Lung (tissue), 16 donors: Measurements from ENCODE around the gene SLC7A11. TPM values are rescaled to one million over a fixed set of nuclear protein-coding genes. Genes with fewer than 3 reads are reported as not detected.

Source experiments
- ATAC-seq: fragments of 200-7000 bp; cut with Tn5 transposase; one replicate; pipeline ENCODE4 v1.9.1; 2020; ENCODE audit warnings: moderate number of reproducible peaks; ENCODE audit not compliant: insufficient read depth, low FRiP score
- DNase-seq, 3 donors: peaks; one replicate each; pipeline ENCODE4 v3.0.0-alpha.2; 2013 to 2017
- H3K27ac ChIP-seq, 2 donors: one replicate each; pipeline ENCODE4 v1.5.1; 2013; ENCODE audit warnings: mild to moderate bottlenecking in 2 of 2, moderate library complexity in 2 of 2, control low read depth in 1 of 2, inconsistent platforms in 1 of 2, low read depth in 1 of 2, low read length in 1 of 2
- H3K27me3 ChIP-seq, 3 donors: one replicate each; pipeline ENCODE4 v1.5.1; 2013; ENCODE audit warnings: low read length in 2 of 3; ENCODE audit not compliant: control insufficient read depth in 3 of 3, insufficient read depth in 3 of 3
- H3K36me3 ChIP-seq, 4 donors: one replicate each; pipeline ENCODE4 v1.5.1; 2013; ENCODE audit warnings: low read length in 4 of 4, mild to moderate bottlenecking in 1 of 4, moderate library complexity in 1 of 4; ENCODE audit not compliant: control insufficient read depth in 4 of 4, insufficient read depth in 4 of 4
- H3K4me1 ChIP-seq, 5 donors: one replicate each; pipeline ENCODE4 v1.5.1; 2013; ENCODE audit warnings: low read length in 5 of 5, mild to moderate bottlenecking in 2 of 5, moderate library complexity in 1 of 5; ENCODE audit not compliant: control insufficient read depth in 5 of 5, insufficient read depth in 5 of 5
- H3K4me3 ChIP-seq: one replicate; pipeline ENCODE4 v1.5.1; 2013; ENCODE audit warnings: mild to moderate bottlenecking, control low read depth, moderate library complexity
- H3K9ac ChIP-seq, 2 donors: one replicate each; pipeline ENCODE4 v1.5.1; 2013; ENCODE audit warnings: low read length in 2 of 2, control low read depth in 1 of 2; ENCODE audit not compliant: insufficient read depth in 1 of 2
- H3K9me3 ChIP-seq, 4 donors: one replicate each; pipeline ENCODE4 v1.5.1; 2013; ENCODE audit warnings: low read length in 3 of 4, mild to moderate bottlenecking in 1 of 4, moderate library complexity in 1 of 4; ENCODE audit not compliant: control insufficient read depth in 4 of 4, insufficient read depth in 3 of 4
- CTCF ChIP-seq: IDR thresholded peaks from 2 replicates; pipeline ENCODE4 v1.5.1; 2012; ENCODE audit warnings: mild to moderate bottlenecking; ENCODE audit errors: control extremely low read depth, extremely low read depth
- WGBS, 2 donors: extraction: QIAGEN DNeasy Blood & Tissue Kit; methylation state at CpG; one replicate each; pipeline ENCODE4 v1.1.7; 2013; 5-methylcytosine and 5-hydroxymethylcytosine counted together
- long read RNA-seq, 5 donors: transcript quantifications; one replicate each; lab custom pipeline, GENCODE V29; 2026
- polyA plus RNA-seq, 2 donors: library from polyadenylated mRNA; stranded (reverse); fragments of 200-250 nt; gene quantifications; one replicate each; pipeline ENCODE4 v1.2.1, GENCODE V29; 2013
- total RNA-seq, 2 donors: library from RNA; depleted of rRNA in 1 of 2; stranded (reverse); fragments of >200 nt in 1 of 2; gene quantifications; one replicate each; pipeline ENCODE4 v1.2.1, GENCODE V29; 2014 to 2021
- donor health status: control.
- donor health status: control.
- donor health status: Bipolar disorder and iron deficiency.
- donor health status: healthy.
- donor health status: DM: yes; HTN: yes; CAD: no.

Gene SLC7A11
- total RNA-seq (1 to 10 TPM; 3.9 to 6.7 TPM), polyA plus RNA-seq (1 to 10 TPM; 2.0 TPM)
- long read RNA-seq, donor 1, result 0 reads
- long read RNA-seq, donor 2, result 0 reads
- long read RNA-seq, donor 3, result 0 reads
- long read RNA-seq, donor 4, result 0 reads
- long read RNA-seq, donor 5, result 0 reads

DNA sequence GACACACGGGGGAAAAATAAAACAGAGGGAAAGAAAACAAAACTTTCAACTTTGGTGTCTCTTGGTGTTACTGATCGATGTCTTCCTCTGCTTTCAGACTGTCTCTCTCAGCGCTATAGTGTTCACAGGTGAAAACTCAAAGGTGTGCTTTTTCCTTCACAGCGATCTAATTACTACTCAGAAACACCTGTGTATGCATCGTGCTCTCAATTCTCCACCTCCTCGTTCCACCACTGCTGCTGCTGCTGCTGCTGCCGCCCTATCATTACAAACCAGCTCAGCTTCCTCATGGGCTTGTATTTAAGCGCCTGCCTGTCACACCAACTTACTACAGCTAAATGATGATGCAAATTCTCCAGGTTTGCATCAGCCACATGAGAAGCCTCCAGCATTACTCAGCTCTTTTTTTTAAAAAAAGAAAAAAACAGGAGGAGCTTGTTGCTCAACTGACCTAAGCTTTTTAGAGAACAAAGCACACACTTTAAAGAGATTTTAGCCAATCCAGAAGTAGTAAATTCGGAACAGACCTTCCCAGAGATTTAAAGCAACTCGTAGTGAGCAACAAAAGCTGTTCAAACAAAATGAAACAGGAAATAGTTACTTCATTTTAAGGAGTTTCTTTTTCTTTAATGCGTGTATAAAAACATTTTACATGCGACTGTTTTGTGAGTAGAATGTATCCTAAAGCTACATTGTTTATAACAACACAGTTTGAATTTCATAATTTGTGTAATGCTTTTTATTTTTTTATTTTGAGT, at the start of gene SLC7A11:
TSS of gene SLC7A11 (minus strand) at position 274 of the 758 bp plus-strand sequence. CDS start 280 bp downstream, outside the sequence.
- ATAC-seq (peak; percentile 92), DNase-seq (peak; percentile 60 to 85 (median 82))
- peaks cover 0 to 4% (median 0%) of the 10 kb centered on the region in 5 donors for H3K4me1 ChIP-seq
- WGBS, 2 donors, result 12% methylated on average over 12 of the region's 12 CpGs
- H3K4me3 ChIP-seq, result peak within 1 kb of the TSS; percentile 21
- H3K36me3 ChIP-seq, result no peaks in the 10 kb centered on the region
- H3K9me3 ChIP-seq, result no peaks in the 10 kb centered on the region
- no peaks in the 10 kb centered on the region for H3K27me3 ChIP-seq
- TF ChIP-seq CTCF, result no peak
- peak within 1 kb of the TSS in 1 of 2 donors; percentile 82 for H3K9ac ChIP-seq
- H3K27ac ChIP-seq, result peak within 1 kb of the TSS in 1 of 2 donors; percentile 48

DNA sequence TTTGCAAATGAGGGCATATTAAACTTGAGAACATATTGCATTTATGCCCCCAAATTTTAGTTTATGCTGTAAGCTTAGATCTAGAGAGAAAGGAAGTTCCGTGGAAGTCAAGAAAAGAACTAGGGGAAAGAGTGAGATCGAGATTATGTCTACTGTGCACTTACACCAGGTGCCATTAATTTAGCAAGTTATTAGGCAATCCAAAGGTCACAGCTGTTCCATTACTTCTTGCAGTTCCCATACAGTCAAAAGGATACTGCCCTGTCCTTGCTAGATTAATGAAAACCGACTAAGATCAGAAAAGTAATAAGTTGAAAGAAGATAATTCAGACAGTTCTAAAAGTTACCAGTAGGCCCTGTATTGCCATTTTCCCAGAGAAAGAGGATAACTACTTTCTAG, 49.3 kb upstream of the SLC7A11 start:
- no peak overlapping the region for H3K9ac ChIP-seq
- no peaks in the 10 kb centered on the region for H3K9me3 ChIP-seq
- DNase-seq, result no peak
- 85 to 92% methylated on average over 3 of the region's 3 CpGs for WGBS, 2 donors
- no peak for TF ChIP-seq CTCF
- no peaks in the 10 kb centered on the region for H3K36me3 ChIP-seq
- no peak for ATAC-seq
- no peaks in the 10 kb centered on the region for H3K27me3 ChIP-seq
- no peak overlapping the region for H3K27ac ChIP-seq
- no peaks in the 10 kb centered on the region for H3K4me1 ChIP-seq
- H3K4me3 ChIP-seq, result no peak overlapping the region

- no peak overlapping the region for H3K4me3 ChIP-seq
- no peak for TF ChIP-seq CTCF
- H3K9ac ChIP-seq, result no peak overlapping the region
- H3K27ac ChIP-seq, result no peak overlapping the region
- H3K27me3 ChIP-seq, result no peaks in the 10 kb centered on the region
- ATAC-seq (no peak), DNase-seq (no peak)
- WGBS, 2 donors, result 78 to 94% methylated on average over 2 of the region's 2 CpGs
- H3K4me1 ChIP-seq, result no peaks in the 10 kb centered on the region
- H3K9me3 ChIP-seq, result no peaks in the 10 kb centered on the region
- H3K36me3 ChIP-seq, result no peaks in the 10 kb centered on the region
Measured at GRCh38 chr4:138290805-138291204, 48.7 kb upstream of the SLC7A11 start.
